GM10248 (cell line): Measurements from ENCODE around the gene HSPA12A.

ENCODE experiments used
- CTCF ChIA-PET: fragments of 300-600 bp; sonication (Branson Sonifier 250); formaldehyde crosslinking; extraction: SDS; loops from one replicate; lab custom pipeline; 2021; ENCODE audit warnings: antibody characterized with exemption; lab: Yijun Ruan, JAX
- POLR2A ChIA-PET: fragments of 350-650 bp; sonication (Branson Sonifier 250); formaldehyde crosslinking; extraction: SDS; loops from one replicate; lab custom pipeline; 2020; ENCODE audit warnings: antibody characterized with exemption; lab: Yijun Ruan, JAX
- DNase-seq: peaks from one replicate; pipeline ENCODE4 v3.0.0; 2012; ENCODE audit errors: extremely low spot score
- CTCF ChIP-seq: IDR thresholded peaks from 2 replicates; pipeline ENCODE4 v1.5.1; 2012; ENCODE audit warnings: mild to moderate bottlenecking, low read depth; ENCODE audit errors: extremely low read depth, missing control alignments, control extremely low read depth

Gene HSPA12A

GRCh38 chr10:116625845-116626244, 116.5 kb downstream of the HSPA12A start:
- ChIA-PET CTCF (interaction anchor here (1.6 kb wide), 1 partner anchor 56 kb away, joined by 6 read pairs; no protein-coding TSS in a partner anchor), POLR2A (no interaction called here)
- no peak for TF ChIP-seq CTCF
- no peak for DNase-seq

- no peak for DNase-seq
- TF ChIP-seq CTCF = no peak
- CTCF ChIA-PET = no interaction called here
- POLR2A ChIA-PET = no interaction called here
Measured at GRCh38 chr10:116621934-116622655, 120.3 kb downstream of the HSPA12A start.

GRCh38 chr10:116621476-116621875, 120.9 kb downstream of the HSPA12A start:
- ChIA-PET POLR2A (no interaction called here), CTCF (no interaction called here)

More at GRCh38 chr10:116621476-116621875, 120.9 kb downstream of the HSPA12A start:
- DNase-seq = no peak
- TF ChIP-seq CTCF = no peak
